ENCODE measurements around the gene PTPRJ. TPM values are rescaled to one million over a fixed set of nuclear protein-coding genes. Genes with fewer than 3 reads are reported as not detected.

PTPRJ gene
- total and polyA plus RNA-seq, 2 experiments from 2014 or later, result 9.3 to 16.4 TPM

- Histone ChIP-seq H3K27ac (peak overlapping the region; percentile 80), H2AFZ (no peak overlapping the region), H3K4me3 (no peak overlapping the region), H3K4me1 (ENCODE audit: insufficient read depth) (peaks cover 31% of the 10 kb centered on the region), H3K79me2 (peaks cover 88% of the 10 kb centered on the region), H3K27me3 (no peaks in the 10 kb centered on the region), H3K4me2 (no peak overlapping the region), H3K9me2 (replicated peaks; ENCODE audit: insufficient read depth) (no peaks in the 10 kb centered on the region), H3K36me3 (replicated peaks; ENCODE audit: insufficient read depth, low read depth) (no peaks in the 10 kb centered on the region), H4K20me1 (ENCODE audit: insufficient read depth, poor library complexity, severe bottlenecking) (no peaks in the 10 kb centered on the region), H3K9me3 (ENCODE audit: low read depth) (no peaks in the 10 kb centered on the region)
- 86% methylated on average over 5 of the region's 5 CpGs for WGBS (ENCODE audit: low lambda C conversion rate, missing lambda C conversion rate)
- TF ChIP-seq EZH2phosphoT487 (IDR thresholded peaks at IDR 0.05; ENCODE audit: low read depth, severe bottlenecking, unreplicated experiment) (no peak), EZH2 (IDR thresholded peaks at IDR 0.05; ENCODE audit: borderline replicate concordance) (no peak)
- TF ChIP-seq, protein P1, sequence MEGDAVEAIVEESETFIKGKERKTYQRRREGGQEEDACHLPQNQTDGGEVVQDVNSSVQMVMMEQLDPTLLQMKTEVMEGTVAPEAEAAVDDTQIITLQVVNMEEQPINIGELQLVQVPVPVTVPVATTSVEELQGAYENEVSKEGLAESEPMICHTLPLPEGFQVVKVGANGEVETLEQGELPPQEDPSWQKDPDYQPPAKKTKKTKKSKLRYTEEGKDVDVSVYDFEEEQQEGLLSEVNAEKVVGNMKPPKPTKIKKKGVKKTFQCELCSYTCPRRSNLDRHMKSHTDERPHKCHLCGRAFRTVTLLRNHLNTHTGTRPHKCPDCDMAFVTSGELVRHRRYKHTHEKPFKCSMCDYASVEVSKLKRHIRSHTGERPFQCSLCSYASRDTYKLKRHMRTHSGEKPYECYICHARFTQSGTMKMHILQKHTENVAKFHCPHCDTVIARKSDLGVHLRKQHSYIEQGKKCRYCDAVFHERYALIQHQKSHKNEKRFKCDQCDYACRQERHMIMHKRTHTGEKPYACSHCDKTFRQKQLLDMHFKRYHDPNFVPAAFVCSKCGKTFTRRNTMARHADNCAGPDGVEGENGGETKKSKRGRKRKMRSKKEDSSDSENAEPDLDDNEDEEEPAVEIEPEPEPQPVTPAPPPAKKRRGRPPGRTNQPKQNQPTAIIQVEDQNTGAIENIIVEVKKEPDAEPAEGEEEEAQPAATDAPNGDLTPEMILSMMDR (IDR thresholded peaks at IDR 0.05; ENCODE audit: poor library complexity), result no peak
- DNase-seq (ENCODE audit: low spot score), result no peak
These were observed 5.9 kb downstream of the PTPRJ start for GRCh38 chr11:47986219-47986618.

- no peaks in the 10 kb centered on the region for H3K27me3 ChIP-seq
- WGBS (ENCODE audit: low lambda C conversion rate, missing lambda C conversion rate), result 75% methylated on average over 1 of the region's 1 CpG
- no peak overlapping the region for H2AFZ ChIP-seq
- peaks cover 28% of the 10 kb centered on the region for H3K4me1 ChIP-seq (ENCODE audit: insufficient read depth)
- TF ChIP-seq EZH2phosphoT487 (IDR thresholded peaks at IDR 0.05; ENCODE audit: low read depth, severe bottlenecking, unreplicated experiment) (no peak), EZH2 (IDR thresholded peaks at IDR 0.05; ENCODE audit: borderline replicate concordance) (no peak)
- TF ChIP-seq, protein P1 (IDR thresholded peaks at IDR 0.05; ENCODE audit: poor library complexity), result no peak
- no peak overlapping the region for H3K4me3 ChIP-seq
- peak; percentile 53 for DNase-seq (ENCODE audit: low spot score)
- peaks cover 85% of the 10 kb centered on the region for H3K79me2 ChIP-seq
- no peak overlapping the region for H3K4me2 ChIP-seq
- no peaks in the 10 kb centered on the region for H4K20me1 ChIP-seq (ENCODE audit: insufficient read depth, poor library complexity, severe bottlenecking)
- no peaks in the 10 kb centered on the region for H3K36me3 ChIP-seq (replicated peaks; ENCODE audit: insufficient read depth, low read depth)
- peak overlapping the region; percentile 80 for H3K27ac ChIP-seq
- no peaks in the 10 kb centered on the region for H3K9me2 ChIP-seq (replicated peaks; ENCODE audit: insufficient read depth)
- no peaks in the 10 kb centered on the region for H3K9me3 ChIP-seq (ENCODE audit: low read depth)
These were observed 6.4 kb downstream of the PTPRJ start for GRCh38 chr11:47986742-47987141.

DNA sequence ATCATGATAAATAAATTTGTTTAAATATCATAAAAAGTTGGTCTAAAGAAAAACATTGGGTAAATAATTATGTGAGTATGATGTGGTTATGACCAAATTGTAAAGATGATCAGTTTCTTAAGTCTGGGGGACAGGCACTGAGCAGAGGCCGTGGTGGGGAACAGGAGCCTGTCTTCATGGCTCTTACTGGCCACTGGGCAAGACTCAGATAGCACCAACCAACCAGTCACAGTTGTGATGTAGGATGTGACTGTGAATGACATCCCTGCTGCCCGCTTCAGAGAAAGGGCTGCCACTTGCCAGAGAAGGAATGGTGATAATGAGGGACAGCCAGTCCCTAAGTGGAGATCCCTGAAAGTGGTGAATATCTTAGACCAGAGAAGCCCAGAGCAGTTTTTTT, 7.0 kb downstream of the PTPRJ start:
- WGBS (ENCODE audit: low lambda C conversion rate, missing lambda C conversion rate), result 91% methylated on average over 2 of the region's 2 CpGs
- Histone ChIP-seq H3K9me2 (replicated peaks; ENCODE audit: insufficient read depth) (no peaks in the 10 kb centered on the region), H3K27ac (peak overlapping the region; percentile 80), H3K36me3 (replicated peaks; ENCODE audit: insufficient read depth, low read depth) (no peaks in the 10 kb centered on the region), H4K20me1 (ENCODE audit: insufficient read depth, poor library complexity, severe bottlenecking) (no peaks in the 10 kb centered on the region), H2AFZ (no peak overlapping the region), H3K27me3 (no peaks in the 10 kb centered on the region), H3K79me2 (peaks cover 85% of the 10 kb centered on the region), H3K4me3 (no peak overlapping the region), H3K9me3 (ENCODE audit: low read depth) (no peaks in the 10 kb centered on the region), H3K4me2 (no peak overlapping the region), H3K4me1 (ENCODE audit: insufficient read depth) (peaks cover 22% of the 10 kb centered on the region)
- no peak for DNase-seq (ENCODE audit: low spot score)
- TF ChIP-seq EZH2 (IDR thresholded peaks at IDR 0.05; ENCODE audit: borderline replicate concordance), result no peak
- no peak for TF ChIP-seq EZH2phosphoT487 (IDR thresholded peaks at IDR 0.05; ENCODE audit: low read depth, severe bottlenecking, unreplicated experiment)
- TF ChIP-seq, protein P1 (IDR thresholded peaks at IDR 0.05; ENCODE audit: poor library complexity), result no peak

- Histone ChIP-seq H4K20me1 (ENCODE audit: insufficient read depth, poor library complexity, severe bottlenecking) (no peaks in the 10 kb centered on the region), H3K27me3 (no peaks in the 10 kb centered on the region), H3K79me2 (peaks cover 85% of the 10 kb centered on the region), H3K36me3 (replicated peaks; ENCODE audit: insufficient read depth, low read depth) (no peaks in the 10 kb centered on the region), H3K4me3 (no peak overlapping the region), H2AFZ (no peak overlapping the region), H3K9me3 (ENCODE audit: low read depth) (no peaks in the 10 kb centered on the region), H3K27ac (peak overlapping the region; percentile 80), H3K4me1 (ENCODE audit: insufficient read depth) (peaks cover 17% of the 10 kb centered on the region), H3K4me2 (no peak overlapping the region), H3K9me2 (replicated peaks; ENCODE audit: insufficient read depth) (no peaks in the 10 kb centered on the region)
- DNase-seq (ENCODE audit: low spot score), result no peak
- WGBS (ENCODE audit: low lambda C conversion rate, missing lambda C conversion rate), result 80% methylated on average over 6 of the region's 6 CpGs
- TF ChIP-seq EZH2phosphoT487 (IDR thresholded peaks at IDR 0.05; ENCODE audit: low read depth, severe bottlenecking, unreplicated experiment) (no peak), EZH2 (IDR thresholded peaks at IDR 0.05; ENCODE audit: borderline replicate concordance) (no peak)
- TF ChIP-seq, protein P1 (IDR thresholded peaks at IDR 0.05; ENCODE audit: poor library complexity), result no peak
These were observed 7.4 kb downstream of the PTPRJ start for GRCh38 chr11:47987781-47988180.

All from hepatocyte (in vitro differentiated cells).